WTC11 (cell line): ENCODE data around the gene TSHZ1. TPM values are rescaled to one million over a fixed set of nuclear protein-coding genes. Genes with fewer than 3 reads are reported as not detected.

Experiments
- ATAC-seq: fragments of 200-7000 bp; cut with Tn5 transposase; 2 replicates; pipeline ENCODE4 v1.10.0; 2021; ENCODE audit warnings: mild to moderate bottlenecking, moderate library complexity
- CTCF ChIA-PET: fragments of 300-600 bp; sonication (Branson Sonifier 250); formaldehyde crosslinking; loops from one replicate; lab custom pipeline; 2021; ENCODE audit warnings: antibody characterized with exemption; lab: Charles Lee
- POLR2A ChIA-PET: fragments of 350-600 bp; sonication (Branson Sonifier 250); formaldehyde crosslinking; loops from one replicate; lab custom pipeline; 2021; ENCODE audit warnings: antibody characterized with exemption; lab: Charles Lee
- DNase-seq: peaks from one replicate; pipeline ENCODE4 v3.0.0; 2021; ENCODE audit warnings: low spot score
- H3K27ac Mint-ChIP-seq: 2 replicates; pipeline ENCODE4 v1.8.0; 2021; ENCODE audit warnings: mixed read lengths
- H3K27me3 Mint-ChIP-seq: 2 replicates; pipeline ENCODE4 v1.8.0; 2021; ENCODE audit warnings: low read depth, mild to moderate bottlenecking, moderate library complexity, mixed read lengths
- H3K36me3 Mint-ChIP-seq: 2 replicates; pipeline ENCODE4 v1.8.0; 2021; ENCODE audit warnings: mixed read lengths
- H3K4me1 Mint-ChIP-seq: 2 replicates; pipeline ENCODE4 v1.8.0; 2022; ENCODE audit warnings: mixed read lengths
- H3K4me3 Mint-ChIP-seq: 2 replicates; pipeline ENCODE4 v1.8.0; 2021; ENCODE audit warnings: mild to moderate bottlenecking, moderate library complexity, mixed read lengths
- H3K9me3 Mint-ChIP-seq: 2 replicates; pipeline ENCODE4 v1.8.0; 2021; ENCODE audit warnings: mixed read lengths
- CREM ChIP-seq: sonication (generic); formaldehyde crosslinking; IDR thresholded peaks from 2 replicates; pipeline ENCODE4 v1.8.1; 2022; ENCODE audit warnings: mild to moderate bottlenecking, missing genetic modification reagents, moderate library complexity
- EMX1 ChIP-seq: fragments of 250-450 bp; sonication (Bioruptor Pico); IDR thresholded peaks from 2 replicates; pipeline ENCODE4 v1.8.0; 2021; ENCODE audit warnings: mild to moderate bottlenecking
- FOXJ3 ChIP-seq: sonication (generic); formaldehyde crosslinking; IDR thresholded peaks from 2 replicates; pipeline ENCODE4 v1.9.0; 2021; ENCODE audit warnings: missing genetic modification reagents, mild to moderate bottlenecking, borderline replicate concordance
- GABPB1 ChIP-seq: sonication (generic); formaldehyde crosslinking; IDR thresholded peaks from 2 replicates; pipeline ENCODE4 v1.8.1; 2023; ENCODE audit warnings: mild to moderate bottlenecking, missing genetic modification reagents
- HMGA2 ChIP-seq: fragments of 250-450 bp; sonication (Bioruptor Pico); IDR thresholded peaks from 2 replicates; pipeline ENCODE4 v1.4.0; 2021; ENCODE audit warnings: mild to moderate bottlenecking, moderate library complexity
- JAZF1 ChIP-seq: fragments of 250-450 bp; sonication (Bioruptor Pico); IDR thresholded peaks from 2 replicates; pipeline ENCODE4 v1.9.0; 2021; ENCODE audit warnings: moderate library complexity, mild to moderate bottlenecking, inconsistent platforms
- MYBL2 ChIP-seq: sonication (generic); formaldehyde crosslinking; IDR thresholded peaks from 2 replicates; pipeline ENCODE4 v1.8.1; 2023; ENCODE audit warnings: mild to moderate bottlenecking, moderate library complexity, missing genetic modification reagents
- NR3C1 ChIP-seq: sonication (generic); formaldehyde crosslinking; conservative IDR thresholded peaks from 2 replicates; pipeline ENCODE4 v1.8.1; 2023; ENCODE audit warnings: low read depth, mild to moderate bottlenecking, missing genetic modification reagents
- RORB ChIP-seq: fragments of 250-450 bp; sonication (Bioruptor Pico); IDR thresholded peaks from 2 replicates; pipeline ENCODE4 v1.9.0; 2021; ENCODE audit warnings: mild to moderate bottlenecking
- TCF7 ChIP-seq: sonication (generic); formaldehyde crosslinking; IDR thresholded peaks from 2 replicates; pipeline ENCODE4 v1.8.0; 2022; ENCODE audit warnings: mild to moderate bottlenecking, low read depth, missing genetic modification reagents, moderate library complexity
- TEAD1 ChIP-seq: sonication (generic); formaldehyde crosslinking; IDR thresholded peaks from 2 replicates; pipeline ENCODE4 v1.8.0; 2022; ENCODE audit warnings: mild to moderate bottlenecking, missing genetic modification reagents
- total RNA-seq: library from RNA; stranded (reverse); gene quantifications from 3 replicates; pipeline ENCODE4 v1.2.3, GENCODE V29; 2021
- TF ChIP-seq, protein P1 (sequence below): sonication (generic); formaldehyde crosslinking; IDR thresholded peaks from 2 replicates; pipeline ENCODE4 v1.8.1; 2022; ENCODE audit warnings: mild to moderate bottlenecking, missing genetic modification reagents, moderate library complexity, borderline replicate concordance
- TF ChIP-seq, protein P2 (sequence below): fragments of 250-450 bp; sonication (Bioruptor Pico); IDR thresholded peaks from 2 replicates; pipeline ENCODE4 v1.8.0; 2021; ENCODE audit warnings: mild to moderate bottlenecking
- TF ChIP-seq, protein P3 (sequence below): sonication (generic); formaldehyde crosslinking; conservative IDR thresholded peaks from 2 replicates; pipeline ENCODE4 v1.8.1; 2023; ENCODE audit warnings: mild to moderate bottlenecking, low read depth, missing genetic modification reagents, moderate library complexity
- TF ChIP-seq, protein P4 (sequence below): fragments of 250-450 bp; sonication (Bioruptor Pico); conservative IDR thresholded peaks from 2 replicates; pipeline ENCODE4 v1.9.0; 2021; ENCODE audit warnings: mild to moderate bottlenecking
- TF ChIP-seq, protein P5 (sequence below): sonication (generic); formaldehyde crosslinking; IDR thresholded peaks from 2 replicates; pipeline ENCODE4 v1.8.1; 2023; ENCODE audit warnings: mild to moderate bottlenecking, missing genetic modification reagents
- TF ChIP-seq, protein P6 (sequence below): sonication (generic); formaldehyde crosslinking; IDR thresholded peaks from 2 replicates; pipeline ENCODE4 v1.8.1; 2023; ENCODE audit warnings: mild to moderate bottlenecking, missing genetic modification reagents, borderline replicate concordance
- TF ChIP-seq, protein P7 (sequence below): sonication (generic); formaldehyde crosslinking; IDR thresholded peaks from 2 replicates; pipeline ENCODE4 v1.8.0; 2022; ENCODE audit warnings: mild to moderate bottlenecking, missing genetic modification reagents
- TF ChIP-seq, protein P8 (sequence below): fragments of 250-450 bp; sonication (Bioruptor Pico); IDR thresholded peaks from 2 replicates; pipeline ENCODE4 v1.9.0; 2021; ENCODE audit warnings: mild to moderate bottlenecking
- TF ChIP-seq, protein P9 (sequence below): sonication (generic); formaldehyde crosslinking; IDR thresholded peaks from 2 replicates; pipeline ENCODE4 v1.8.0; 2022; ENCODE audit warnings: mild to moderate bottlenecking, missing genetic modification reagents

Gene TSHZ1
- total RNA-seq, 1 experiment from 2014 or later, result 2.9 TPM

DNA sequence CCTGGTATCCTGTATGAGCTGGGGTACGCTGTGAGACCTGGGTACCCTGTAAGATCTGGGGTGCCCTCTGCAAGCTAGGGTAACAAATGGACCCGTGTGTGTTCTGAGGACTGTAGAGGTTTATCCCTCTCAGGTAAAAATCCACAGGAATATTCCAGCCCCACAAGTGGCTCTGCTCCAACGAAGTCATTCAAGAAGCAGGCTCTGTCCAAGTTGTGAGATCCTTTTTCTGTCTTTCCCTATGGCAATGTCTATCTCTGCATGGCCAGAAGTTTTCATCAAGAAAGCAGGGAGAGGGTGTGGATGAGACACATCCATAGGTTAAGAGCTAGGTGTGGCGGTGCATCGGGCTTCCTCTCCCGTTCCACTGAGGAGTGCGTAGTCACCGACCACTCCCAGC lies 44.7 kb upstream of the TSHZ1 start:
- ATAC-seq, result no peak
- no peaks in the 10 kb centered on the region for H3K27me3 Mint-ChIP-seq
- ChIA-PET POLR2A (no interaction called here), CTCF (no interaction called here)
- DNase-seq, result no peak
- H3K9me3 Mint-ChIP-seq, result no peaks in the 10 kb centered on the region
- H3K4me3 Mint-ChIP-seq, result no peak overlapping the region
- peaks cover 4% of the 10 kb centered on the region for H3K4me1 Mint-ChIP-seq
- TF ChIP-seq TCF7 (CRISPR knock-in tag) (no peak), RORB (CRISPR knock-in tag) (no peak), EMX1 (CRISPR knock-in tag) (no peak), CREM (CRISPR knock-in tag) (no peak), NR3C1 (no peak), JAZF1 (CRISPR knock-in tag) (no peak), HMGA2 (CRISPR knock-in tag) (no peak), FOXJ3 (no peak), MYBL2 (CRISPR knock-in tag) (no peak), TEAD1 (CRISPR knock-in tag) (no peak), GABPB1 (no peak)
- TF ChIP-seq, protein P1, sequence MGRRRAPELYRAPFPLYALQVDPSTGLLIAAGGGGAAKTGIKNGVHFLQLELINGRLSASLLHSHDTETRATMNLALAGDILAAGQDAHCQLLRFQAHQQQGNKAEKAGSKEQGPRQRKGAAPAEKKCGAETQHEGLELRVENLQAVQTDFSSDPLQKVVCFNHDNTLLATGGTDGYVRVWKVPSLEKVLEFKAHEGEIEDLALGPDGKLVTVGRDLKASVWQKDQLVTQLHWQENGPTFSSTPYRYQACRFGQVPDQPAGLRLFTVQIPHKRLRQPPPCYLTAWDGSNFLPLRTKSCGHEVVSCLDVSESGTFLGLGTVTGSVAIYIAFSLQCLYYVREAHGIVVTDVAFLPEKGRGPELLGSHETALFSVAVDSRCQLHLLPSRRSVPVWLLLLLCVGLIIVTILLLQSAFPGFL (CRISPR knock-in tag), result no peak
- TF ChIP-seq, protein P2, sequence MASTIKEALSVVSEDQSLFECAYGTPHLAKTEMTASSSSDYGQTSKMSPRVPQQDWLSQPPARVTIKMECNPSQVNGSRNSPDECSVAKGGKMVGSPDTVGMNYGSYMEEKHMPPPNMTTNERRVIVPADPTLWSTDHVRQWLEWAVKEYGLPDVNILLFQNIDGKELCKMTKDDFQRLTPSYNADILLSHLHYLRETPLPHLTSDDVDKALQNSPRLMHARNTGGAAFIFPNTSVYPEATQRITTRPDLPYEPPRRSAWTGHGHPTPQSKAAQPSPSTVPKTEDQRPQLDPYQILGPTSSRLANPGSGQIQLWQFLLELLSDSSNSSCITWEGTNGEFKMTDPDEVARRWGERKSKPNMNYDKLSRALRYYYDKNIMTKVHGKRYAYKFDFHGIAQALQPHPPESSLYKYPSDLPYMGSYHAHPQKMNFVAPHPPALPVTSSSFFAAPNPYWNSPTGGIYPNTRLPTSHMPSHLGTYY (CRISPR knock-in tag), result no peak
- TF ChIP-seq, protein P3, sequence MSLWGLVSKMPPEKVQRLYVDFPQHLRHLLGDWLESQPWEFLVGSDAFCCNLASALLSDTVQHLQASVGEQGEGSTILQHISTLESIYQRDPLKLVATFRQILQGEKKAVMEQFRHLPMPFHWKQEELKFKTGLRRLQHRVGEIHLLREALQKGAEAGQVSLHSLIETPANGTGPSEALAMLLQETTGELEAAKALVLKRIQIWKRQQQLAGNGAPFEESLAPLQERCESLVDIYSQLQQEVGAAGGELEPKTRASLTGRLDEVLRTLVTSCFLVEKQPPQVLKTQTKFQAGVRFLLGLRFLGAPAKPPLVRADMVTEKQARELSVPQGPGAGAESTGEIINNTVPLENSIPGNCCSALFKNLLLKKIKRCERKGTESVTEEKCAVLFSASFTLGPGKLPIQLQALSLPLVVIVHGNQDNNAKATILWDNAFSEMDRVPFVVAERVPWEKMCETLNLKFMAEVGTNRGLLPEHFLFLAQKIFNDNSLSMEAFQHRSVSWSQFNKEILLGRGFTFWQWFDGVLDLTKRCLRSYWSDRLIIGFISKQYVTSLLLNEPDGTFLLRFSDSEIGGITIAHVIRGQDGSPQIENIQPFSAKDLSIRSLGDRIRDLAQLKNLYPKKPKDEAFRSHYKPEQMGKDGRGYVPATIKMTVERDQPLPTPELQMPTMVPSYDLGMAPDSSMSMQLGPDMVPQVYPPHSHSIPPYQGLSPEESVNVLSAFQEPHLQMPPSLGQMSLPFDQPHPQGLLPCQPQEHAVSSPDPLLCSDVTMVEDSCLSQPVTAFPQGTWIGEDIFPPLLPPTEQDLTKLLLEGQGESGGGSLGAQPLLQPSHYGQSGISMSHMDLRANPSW (CRISPR knock-in tag), result no peak
- TF ChIP-seq, protein P4, sequence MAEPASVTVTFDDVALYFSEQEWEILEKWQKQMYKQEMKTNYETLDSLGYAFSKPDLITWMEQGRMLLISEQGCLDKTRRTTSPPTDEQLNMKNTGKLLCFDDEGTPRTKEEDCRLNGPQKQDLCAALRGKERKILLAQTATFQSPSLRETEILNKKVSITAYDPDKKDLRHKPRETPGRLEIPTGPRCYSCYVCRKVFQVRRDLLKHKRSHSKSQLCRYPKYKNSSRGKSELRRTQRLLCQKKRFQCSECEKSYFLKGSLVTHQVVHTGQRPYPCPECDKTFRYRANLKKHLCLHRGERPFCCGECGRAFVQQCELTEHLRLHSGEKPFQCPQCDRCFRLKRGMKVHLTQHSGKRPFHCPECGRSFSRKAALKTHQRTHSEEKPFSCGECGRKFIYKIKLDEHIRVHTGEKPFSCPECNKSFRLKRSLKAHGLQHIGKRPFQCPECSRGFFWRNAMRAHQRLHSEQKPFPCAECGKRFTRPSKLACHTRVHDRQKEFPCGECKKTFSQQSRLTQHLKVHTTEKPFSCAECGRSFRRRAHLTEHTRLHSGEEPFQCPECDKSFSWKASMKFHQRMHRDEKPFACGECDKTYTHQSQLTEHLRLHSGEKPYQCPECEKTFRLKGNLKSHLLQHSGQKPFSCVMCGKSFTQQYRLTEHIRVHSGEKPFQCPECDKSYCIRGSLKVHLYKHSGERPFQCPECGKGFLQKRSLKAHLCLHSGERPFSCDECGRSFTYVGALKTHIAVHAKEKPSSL, result no peak
- TF ChIP-seq, protein P5, sequence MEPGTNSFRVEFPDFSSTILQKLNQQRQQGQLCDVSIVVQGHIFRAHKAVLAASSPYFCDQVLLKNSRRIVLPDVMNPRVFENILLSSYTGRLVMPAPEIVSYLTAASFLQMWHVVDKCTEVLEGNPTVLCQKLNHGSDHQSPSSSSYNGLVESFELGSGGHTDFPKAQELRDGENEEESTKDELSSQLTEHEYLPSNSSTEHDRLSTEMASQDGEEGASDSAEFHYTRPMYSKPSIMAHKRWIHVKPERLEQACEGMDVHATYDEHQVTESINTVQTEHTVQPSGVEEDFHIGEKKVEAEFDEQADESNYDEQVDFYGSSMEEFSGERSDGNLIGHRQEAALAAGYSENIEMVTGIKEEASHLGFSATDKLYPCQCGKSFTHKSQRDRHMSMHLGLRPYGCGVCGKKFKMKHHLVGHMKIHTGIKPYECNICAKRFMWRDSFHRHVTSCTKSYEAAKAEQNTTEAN (CRISPR knock-in tag), result no peak
- TF ChIP-seq, protein P6, sequence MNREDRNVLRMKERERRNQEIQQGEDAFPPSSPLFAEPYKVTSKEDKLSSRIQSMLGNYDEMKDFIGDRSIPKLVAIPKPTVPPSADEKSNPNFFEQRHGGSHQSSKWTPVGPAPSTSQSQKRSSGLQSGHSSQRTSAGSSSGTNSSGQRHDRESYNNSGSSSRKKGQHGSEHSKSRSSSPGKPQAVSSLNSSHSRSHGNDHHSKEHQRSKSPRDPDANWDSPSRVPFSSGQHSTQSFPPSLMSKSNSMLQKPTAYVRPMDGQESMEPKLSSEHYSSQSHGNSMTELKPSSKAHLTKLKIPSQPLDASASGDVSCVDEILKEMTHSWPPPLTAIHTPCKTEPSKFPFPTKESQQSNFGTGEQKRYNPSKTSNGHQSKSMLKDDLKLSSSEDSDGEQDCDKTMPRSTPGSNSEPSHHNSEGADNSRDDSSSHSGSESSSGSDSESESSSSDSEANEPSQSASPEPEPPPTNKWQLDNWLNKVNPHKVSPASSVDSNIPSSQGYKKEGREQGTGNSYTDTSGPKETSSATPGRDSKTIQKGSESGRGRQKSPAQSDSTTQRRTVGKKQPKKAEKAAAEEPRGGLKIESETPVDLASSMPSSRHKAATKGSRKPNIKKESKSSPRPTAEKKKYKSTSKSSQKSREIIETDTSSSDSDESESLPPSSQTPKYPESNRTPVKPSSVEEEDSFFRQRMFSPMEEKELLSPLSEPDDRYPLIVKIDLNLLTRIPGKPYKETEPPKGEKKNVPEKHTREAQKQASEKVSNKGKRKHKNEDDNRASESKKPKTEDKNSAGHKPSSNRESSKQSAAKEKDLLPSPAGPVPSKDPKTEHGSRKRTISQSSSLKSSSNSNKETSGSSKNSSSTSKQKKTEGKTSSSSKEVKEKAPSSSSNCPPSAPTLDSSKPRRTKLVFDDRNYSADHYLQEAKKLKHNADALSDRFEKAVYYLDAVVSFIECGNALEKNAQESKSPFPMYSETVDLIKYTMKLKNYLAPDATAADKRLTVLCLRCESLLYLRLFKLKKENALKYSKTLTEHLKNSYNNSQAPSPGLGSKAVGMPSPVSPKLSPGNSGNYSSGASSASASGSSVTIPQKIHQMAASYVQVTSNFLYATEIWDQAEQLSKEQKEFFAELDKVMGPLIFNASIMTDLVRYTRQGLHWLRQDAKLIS (CRISPR knock-in tag), result no peak
- TF ChIP-seq, protein P7, sequence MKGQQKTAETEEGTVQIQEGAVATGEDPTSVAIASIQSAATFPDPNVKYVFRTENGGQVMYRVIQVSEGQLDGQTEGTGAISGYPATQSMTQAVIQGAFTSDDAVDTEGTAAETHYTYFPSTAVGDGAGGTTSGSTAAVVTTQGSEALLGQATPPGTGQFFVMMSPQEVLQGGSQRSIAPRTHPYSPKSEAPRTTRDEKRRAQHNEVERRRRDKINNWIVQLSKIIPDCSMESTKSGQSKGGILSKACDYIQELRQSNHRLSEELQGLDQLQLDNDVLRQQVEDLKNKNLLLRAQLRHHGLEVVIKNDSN (CRISPR knock-in tag), result no peak
- TF ChIP-seq, protein P8, sequence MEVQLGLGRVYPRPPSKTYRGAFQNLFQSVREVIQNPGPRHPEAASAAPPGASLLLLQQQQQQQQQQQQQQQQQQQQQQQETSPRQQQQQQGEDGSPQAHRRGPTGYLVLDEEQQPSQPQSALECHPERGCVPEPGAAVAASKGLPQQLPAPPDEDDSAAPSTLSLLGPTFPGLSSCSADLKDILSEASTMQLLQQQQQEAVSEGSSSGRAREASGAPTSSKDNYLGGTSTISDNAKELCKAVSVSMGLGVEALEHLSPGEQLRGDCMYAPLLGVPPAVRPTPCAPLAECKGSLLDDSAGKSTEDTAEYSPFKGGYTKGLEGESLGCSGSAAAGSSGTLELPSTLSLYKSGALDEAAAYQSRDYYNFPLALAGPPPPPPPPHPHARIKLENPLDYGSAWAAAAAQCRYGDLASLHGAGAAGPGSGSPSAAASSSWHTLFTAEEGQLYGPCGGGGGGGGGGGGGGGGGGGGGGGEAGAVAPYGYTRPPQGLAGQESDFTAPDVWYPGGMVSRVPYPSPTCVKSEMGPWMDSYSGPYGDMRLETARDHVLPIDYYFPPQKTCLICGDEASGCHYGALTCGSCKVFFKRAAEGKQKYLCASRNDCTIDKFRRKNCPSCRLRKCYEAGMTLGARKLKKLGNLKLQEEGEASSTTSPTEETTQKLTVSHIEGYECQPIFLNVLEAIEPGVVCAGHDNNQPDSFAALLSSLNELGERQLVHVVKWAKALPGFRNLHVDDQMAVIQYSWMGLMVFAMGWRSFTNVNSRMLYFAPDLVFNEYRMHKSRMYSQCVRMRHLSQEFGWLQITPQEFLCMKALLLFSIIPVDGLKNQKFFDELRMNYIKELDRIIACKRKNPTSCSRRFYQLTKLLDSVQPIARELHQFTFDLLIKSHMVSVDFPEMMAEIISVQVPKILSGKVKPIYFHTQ (CRISPR knock-in tag), result no peak
- TF ChIP-seq, protein P9, sequence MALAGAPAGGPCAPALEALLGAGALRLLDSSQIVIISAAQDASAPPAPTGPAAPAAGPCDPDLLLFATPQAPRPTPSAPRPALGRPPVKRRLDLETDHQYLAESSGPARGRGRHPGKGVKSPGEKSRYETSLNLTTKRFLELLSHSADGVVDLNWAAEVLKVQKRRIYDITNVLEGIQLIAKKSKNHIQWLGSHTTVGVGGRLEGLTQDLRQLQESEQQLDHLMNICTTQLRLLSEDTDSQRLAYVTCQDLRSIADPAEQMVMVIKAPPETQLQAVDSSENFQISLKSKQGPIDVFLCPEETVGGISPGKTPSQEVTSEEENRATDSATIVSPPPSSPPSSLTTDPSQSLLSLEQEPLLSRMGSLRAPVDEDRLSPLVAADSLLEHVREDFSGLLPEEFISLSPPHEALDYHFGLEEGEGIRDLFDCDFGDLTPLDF (CRISPR knock-in tag), result no peak
- TF ChIP-seq, all 79 proteins: peak for 0
- H3K36me3 Mint-ChIP-seq, result no peaks in the 10 kb centered on the region
- no peak overlapping the region for H3K27ac Mint-ChIP-seq
